HepG2 (cell line): ENCODE data around the gene EFNA3. TPM values are rescaled to one million over a fixed set of nuclear protein-coding genes. Genes with fewer than 3 reads are reported as not detected.
A peak's percentile ranks its signal among the peaks of the same experiment; 100 is the strongest.

Source experiments
- AGO2 ChIP-seq: fragments of 200-400 bp; formaldehyde crosslinking; optimal IDR thresholded peaks from 2 replicates; pipeline ENCODE3; 2017; ENCODE audit warnings: mild to moderate bottlenecking, low read depth, low read length, moderate library complexity
- DR1 ChIP-seq: sonication (generic); formaldehyde crosslinking; IDR thresholded peaks from 2 replicates; pipeline ENCODE4 v1.8.0; 2021; ENCODE audit warnings: mild to moderate bottlenecking, missing genetic modification reagents, inconsistent platforms
- ERF ChIP-seq: IDR thresholded peaks from 2 replicates; pipeline ENCODE4 v1.6.1; 2018; ENCODE audit warnings: missing biosample characterization, missing genetic modification reagents
- HOXA9 ChIP-seq: sonication (generic); formaldehyde crosslinking; IDR thresholded peaks from 2 replicates; pipeline ENCODE4 v1.8.1; 2022; ENCODE audit warnings: missing genetic modification reagents, mild to moderate bottlenecking, moderate library complexity, borderline replicate concordance
- IRF9 ChIP-seq: sonication (generic); formaldehyde crosslinking; IDR thresholded peaks from 2 replicates; pipeline ENCODE4 v1.8.0; 2022; ENCODE audit warnings: missing genetic modification reagents, mild to moderate bottlenecking, borderline replicate concordance
- IRX3 ChIP-seq: sonication (generic); formaldehyde crosslinking; IDR thresholded peaks from 2 replicates; pipeline ENCODE4 v1.8.1; 2023; ENCODE audit warnings: mild to moderate bottlenecking, low read depth, missing genetic modification reagents, borderline replicate concordance
- NFAT5 ChIP-seq: sonication (generic); formaldehyde crosslinking; IDR thresholded peaks from 2 replicates; pipeline ENCODE4 v1.4.0; 2020; ENCODE audit warnings: missing genetic modification reagents
- SETDB1 ChIP-seq: sonication (generic); formaldehyde crosslinking; IDR thresholded peaks from 2 replicates; pipeline ENCODE4 v1.5.1; 2020; ENCODE audit warnings: missing genetic modification reagents, mild to moderate bottlenecking, borderline replicate concordance
- TCF7L2 ChIP-seq: IDR thresholded peaks from 2 replicates; pipeline ENCODE4 v1.6.1; 2011; ENCODE audit warnings: mild to moderate bottlenecking, low read depth, low read length, moderate library complexity
- YEATS4 ChIP-seq: sonication (generic); formaldehyde crosslinking; IDR thresholded peaks from 2 replicates; pipeline ENCODE4 v1.4.0; 2020; ENCODE audit warnings: missing genetic modification reagents, borderline replicate concordance
- ZEB1 ChIP-seq: IDR thresholded peaks from 2 replicates; pipeline ENCODE4 v1.6.1; 2012; ENCODE audit warnings: mild to moderate bottlenecking, low read depth, inconsistent platforms; ENCODE audit not compliant: insufficient replicate concordance
- ZNF180 ChIP-seq: sonication (generic); formaldehyde crosslinking; IDR thresholded peaks from 2 replicates; pipeline ENCODE4 v1.4.0; 2020; ENCODE audit warnings: low read depth, missing genetic modification reagents, borderline replicate concordance
- ZNF207 ChIP-seq: fragments of 450-650 bp; IDR thresholded peaks from 2 replicates; pipeline ENCODE4 v1.6.1; 2016; ENCODE audit warnings: antibody characterized with exemption, borderline replicate concordance
- ZNF333 ChIP-seq: sonication (generic); formaldehyde crosslinking; IDR thresholded peaks from 2 replicates; pipeline ENCODE4 v1.4.0; 2020; ENCODE audit warnings: mild to moderate bottlenecking, missing genetic modification reagents, borderline replicate concordance
- ZNF44 ChIP-seq: sonication (generic); formaldehyde crosslinking; IDR thresholded peaks from 2 replicates; pipeline ENCODE4 v1.5.1; 2020; ENCODE audit warnings: mild to moderate bottlenecking, missing genetic modification reagents
- ZNF687 ChIP-seq: sonication (generic); formaldehyde crosslinking; IDR thresholded peaks from 2 replicates; pipeline ENCODE4 v1.5.1; 2020; ENCODE audit warnings: mild to moderate bottlenecking, missing genetic modification reagents, moderate library complexity
- ZNF816 ChIP-seq: sonication (generic); formaldehyde crosslinking; IDR thresholded peaks from 2 replicates; pipeline ENCODE4 v1.8.0; 2022; ENCODE audit warnings: missing genetic modification reagents, mild to moderate bottlenecking, borderline replicate concordance
- ZSCAN30 ChIP-seq: sonication (generic); formaldehyde crosslinking; IDR thresholded peaks from 2 replicates; pipeline ENCODE4 v1.5.0; 2020; ENCODE audit warnings: mild to moderate bottlenecking, missing genetic modification reagents
- polyA plus RNA-seq, 8 experiments: library from polyadenylated mRNA; depleted of rRNA in 3 of 8; stranded (reverse) in 7 of 8; unstranded in 1 of 8; fragments of >200 nt; fragmentation: Illumina TruSeq in 4 of 8; extraction: Trizol in 4 of 8; gene quantifications; 2 replicates each; pipeline versions ENCODE4 v1.2.1 to v1.2.3, GENCODE V29; 2011 to 2016; ENCODE audit warnings: low read depth in 4 of 8, missing spikeins in 1 of 8, mixed read lengths in 1 of 8; ENCODE audit not compliant: insufficient read depth in 1 of 8
- total RNA-seq, 5 experiments: library from RNA; depleted of rRNA; stranded (reverse); fragments of >200 nt; fragmentation: Illumina TruSeq; extraction: Trizol; gene quantifications; 2 replicates each; pipeline ENCODE4 v1.2.3, GENCODE V29; 2016; ENCODE audit warnings: low read depth in 1 of 5

Gene EFNA3
- total and polyA plus RNA-seq, 2 of the 13 experiments (the other 11 are each of a cell fraction or from before 2014, with no cell fraction given) = 1.0 to 5.7 TPM

GRCh38 chr1:155127105-155127966, 48.7 kb downstream of the EFNA3 start, which contains the start of gene EFNA1 (continued):
- no peak for TF ChIP-seq NFAT5 (CRISPR knock-in tag)
- TF ChIP-seq AGO2 = peak; percentile 51
- no peak for TF ChIP-seq ZNF180
- TF ChIP-seq ZSCAN30 (CRISPR knock-in tag) = peak; percentile 36; the same call in 1 of the 2 replicates
- TF ChIP-seq YEATS4 (CRISPR knock-in tag) = no peak; the same call in 1 of the 2 replicates
- no peak for TF ChIP-seq SETDB1 (CRISPR knock-in tag)
- 0 out of 2 replicates have a peak, but pooled peaks have one; percentile 49 for TF ChIP-seq ZNF44 (CRISPR knock-in tag)
- peak; percentile 56 for TF ChIP-seq DR1 (CRISPR knock-in tag)
- TF ChIP-seq ZNF333 (CRISPR knock-in tag) = peak; percentile 80
- no peak for TF ChIP-seq ZEB1
- peak; percentile 95 for TF ChIP-seq HOXA9 (CRISPR knock-in tag)
- no peak; the same call in 1 of the 2 replicates for TF ChIP-seq ERF (CRISPR knock-in tag)
- peak; percentile 48 for TF ChIP-seq ZNF816
- TF ChIP-seq IRX3 (CRISPR knock-in tag) = no peak; the same call in 1 of the 2 replicates
- TF ChIP-seq ZNF207 = no peak
- TF ChIP-seq TCF7L2 = no peak
- TF ChIP-seq IRF9 (CRISPR knock-in tag) = peak; percentile 46; the same call in 1 of the 2 replicates
- peak; percentile 71 for TF ChIP-seq ZNF687 (CRISPR knock-in tag)
